ENCODE results near the gene IL3.
A peak's percentile ranks its signal among the peaks of the same experiment; 100 is the strongest.

IL3 gene

GRCh38 chr5:132073231-132074013, 13.0 kb downstream of the IL3 start, which contains the start of gene CSF2:
Gene CSF2, plus strand, starts transcription at chr5:132073789. Its CDS starts 35 bp downstream, at chr5:132073824.
- DNase-seq, result no peak

- no peak for DNase-seq
These were observed 13.8 kb downstream of the IL3 start for GRCh38 chr5:132074091-132074771.

- DNase-seq, result no peak
These were observed 14.6 kb downstream of the IL3 start for GRCh38 chr5:132074772-132075718.

GRCh38 chr5:132075719-132076077, 15.2 kb downstream of the IL3 start:
- no peak for DNase-seq

GRCh38 chr5:132076202-132076830, 15.9 kb downstream of the IL3 start:
- no peak for DNase-seq

GRCh38 chr5:132076983-132077382, 16.5 kb downstream of the IL3 start:
- DNase-seq, result no peak

- no peak for DNase-seq
These were observed 18.6 kb downstream of the IL3 start for GRCh38 chr5:132079081-132079480.

- DNase-seq, result no peak
These were observed 19.2 kb downstream of the IL3 start for GRCh38 chr5:132079619-132080018.

GRCh38 chr5:132080595-132080994, 20.1 kb downstream of the IL3 start:
- no peak for DNase-seq

GRCh38 chr5:132081458-132081857, 21.0 kb downstream of the IL3 start:
- DNase-seq, result no peak

GRCh38 chr5:132082329-132083023, 22.0 kb downstream of the IL3 start:
- DNase-seq, result no peak

- DNase-seq, result no peak
These were observed 22.7 kb downstream of the IL3 start for GRCh38 chr5:132083071-132083678.

- no peak for DNase-seq
These were observed 25.2 kb downstream of the IL3 start for GRCh38 chr5:132085686-132086085.

- DNase-seq, result peak; percentile 96
These were observed 25.9 kb downstream of the IL3 start for GRCh38 chr5:132086277-132086794.

GRCh38 chr5:132087176-132087575, 26.7 kb downstream of the IL3 start:
- no peak for DNase-seq

GRCh38 chr5:132087661-132088060, 27.2 kb downstream of the IL3 start:
- DNase-seq, result no peak

- DNase-seq, result no peak
These were observed 28.9 kb downstream of the IL3 start for GRCh38 chr5:132089363-132089762.

- peak; percentile 80 for DNase-seq
These were observed 29.7 kb downstream of the IL3 start for GRCh38 chr5:132090107-132090506.

GRCh38 chr5:132093271-132093670, 32.8 kb downstream of the IL3 start:
- DNase-seq, result no peak

GRCh38 chr5:132094393-132095076, 34.1 kb downstream of the IL3 start:
- peak; percentile 96 for DNase-seq

- DNase-seq, result no peak
These were observed 34.6 kb downstream of the IL3 start for GRCh38 chr5:132095077-132095410.

All from fibroblast of skin of abdomen (primary cell).